Retinal pigment epithelial cell (primary cell): ENCODE measurements around the gene TLCD2.
"Not testable (repeated sequence)": the region's sequence is repeated elsewhere in the genome, so short reads cannot be mapped to it uniquely, and the experiment has no call there.

Source experiments
- DNase-seq: peaks from one replicate; pipeline ENCODE4 v3.0.0-alpha.2; 2010; ENCODE audit warnings: low read depth
- H3K4me3 ChIP-seq: 2 replicates; pipeline ENCODE4 v1.5.1; 2011; ENCODE audit warnings: mild to moderate bottlenecking, low read length, control low read depth, moderate library complexity
- TF ChIP-seq, protein P1 (sequence below): conservative IDR thresholded peaks from 2 replicates; pipeline ENCODE4 v1.5.1; 2011; ENCODE audit warnings: low read depth, low read length, control low read depth, inconsistent platforms

TLCD2 gene

GRCh38 chr17:1707107-1707506 is 3.1 kb downstream of the TLCD2 start:
- no peak overlapping the region for H3K4me3 ChIP-seq
- TF ChIP-seq, protein P1, sequence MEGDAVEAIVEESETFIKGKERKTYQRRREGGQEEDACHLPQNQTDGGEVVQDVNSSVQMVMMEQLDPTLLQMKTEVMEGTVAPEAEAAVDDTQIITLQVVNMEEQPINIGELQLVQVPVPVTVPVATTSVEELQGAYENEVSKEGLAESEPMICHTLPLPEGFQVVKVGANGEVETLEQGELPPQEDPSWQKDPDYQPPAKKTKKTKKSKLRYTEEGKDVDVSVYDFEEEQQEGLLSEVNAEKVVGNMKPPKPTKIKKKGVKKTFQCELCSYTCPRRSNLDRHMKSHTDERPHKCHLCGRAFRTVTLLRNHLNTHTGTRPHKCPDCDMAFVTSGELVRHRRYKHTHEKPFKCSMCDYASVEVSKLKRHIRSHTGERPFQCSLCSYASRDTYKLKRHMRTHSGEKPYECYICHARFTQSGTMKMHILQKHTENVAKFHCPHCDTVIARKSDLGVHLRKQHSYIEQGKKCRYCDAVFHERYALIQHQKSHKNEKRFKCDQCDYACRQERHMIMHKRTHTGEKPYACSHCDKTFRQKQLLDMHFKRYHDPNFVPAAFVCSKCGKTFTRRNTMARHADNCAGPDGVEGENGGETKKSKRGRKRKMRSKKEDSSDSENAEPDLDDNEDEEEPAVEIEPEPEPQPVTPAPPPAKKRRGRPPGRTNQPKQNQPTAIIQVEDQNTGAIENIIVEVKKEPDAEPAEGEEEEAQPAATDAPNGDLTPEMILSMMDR, result no peak
- no peak for DNase-seq

GRCh38 chr17:1705004-1705403 is 5.2 kb downstream of the TLCD2 start:
- no peak for DNase-seq

DNA sequence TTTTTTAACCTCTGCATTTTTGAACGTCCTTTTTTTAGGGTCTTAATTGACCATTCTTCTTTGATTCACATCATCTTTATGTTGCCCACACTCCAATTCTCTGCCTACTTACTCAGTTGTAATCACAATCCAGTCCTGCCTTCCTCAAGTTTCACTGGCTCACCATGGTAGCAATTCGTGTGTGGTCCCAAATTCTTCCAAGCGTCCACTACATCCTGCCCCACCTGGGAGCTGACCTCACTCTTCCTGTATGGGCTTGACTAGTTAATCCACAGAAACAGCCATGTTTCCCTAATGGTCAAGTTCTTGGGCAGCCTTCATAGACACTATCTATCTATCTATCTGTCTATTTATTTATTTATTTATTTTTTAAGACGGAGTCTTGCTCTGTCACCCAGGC is 7.1 kb downstream of the TLCD2 start:
- TF ChIP-seq, protein P1, result no peak
- H3K4me3 ChIP-seq, result no peak overlapping the region
- DNase-seq, result no peak

More at GRCh38 chr17:1705004-1705403, 5.2 kb downstream of the TLCD2 start:
- TF ChIP-seq, protein P1, result no peak
- no peak overlapping the region for H3K4me3 ChIP-seq

GRCh38 chr17:1699891-1700290 is 10.3 kb downstream of the TLCD2 start:
- not testable (repeated sequence) for H3K4me3 ChIP-seq, DNase-seq

- no peak overlapping the region for H3K4me3 ChIP-seq
- DNase-seq, result no peak
- TF ChIP-seq, protein P1, result no peak
These were observed 12.5 kb downstream of the TLCD2 start for GRCh38 chr17:1697681-1698080.

GRCh38 chr17:1695365-1695764 is 14.8 kb downstream of the TLCD2 start:
- no peak for DNase-seq
- no peak overlapping the region for H3K4me3 ChIP-seq
- TF ChIP-seq, protein P1, result no peak

DNA sequence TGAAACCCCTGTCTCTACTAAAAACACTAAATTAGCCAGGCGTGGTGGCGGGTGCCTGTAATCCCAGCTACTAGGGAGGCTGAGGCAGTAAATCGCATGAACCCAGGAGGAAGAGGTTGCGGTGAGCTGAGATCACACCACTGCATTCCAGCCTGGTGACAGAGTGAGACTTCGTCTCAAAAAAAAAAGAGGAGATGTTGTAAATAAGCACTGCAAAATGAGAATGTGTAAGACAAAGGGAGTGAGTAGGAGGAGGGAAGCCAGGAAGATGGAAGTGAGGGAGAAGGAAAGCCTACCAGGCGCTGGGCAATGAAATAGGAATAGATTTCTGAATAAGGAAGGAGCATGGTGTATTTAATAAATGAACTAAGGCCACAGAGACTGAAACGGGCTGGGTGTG is 16.8 kb downstream of the TLCD2 start:
- no peak overlapping the region for H3K4me3 ChIP-seq
- no peak for DNase-seq
- TF ChIP-seq, protein P1, result no peak
